LNCaP clone FGC (cell line): ENCODE data around the gene EBF4.

Experiments
- DNase-seq: peaks from one replicate; pipeline ENCODE4 v3.0.0-alpha.2; 2011; ENCODE audit warnings: low read depth
- H3K4me3 ChIP-seq: 2 replicates; pipeline ENCODE4 v1.5.1; 2011; ENCODE audit warnings: mild to moderate bottlenecking, low read depth, low read length, control low read depth
- CTCF ChIP-seq: IDR thresholded peaks from 2 replicates; pipeline ENCODE4 v1.5.1; 2012; ENCODE audit warnings: mild to moderate bottlenecking; ENCODE audit not compliant: control insufficient read depth, insufficient read depth; ENCODE audit errors: extremely low read depth

The EBF4 gene

GRCh38 chr20:2696646-2697045 lies 4.1 kb downstream of the EBF4 start:
- H3K4me3 ChIP-seq: no peak overlapping the region
- TF ChIP-seq CTCF: no peak
- no peak for DNase-seq

GRCh38 chr20:2697768-2698167 lies 5.2 kb downstream of the EBF4 start:
- no peak overlapping the region for H3K4me3 ChIP-seq
- no peak for TF ChIP-seq CTCF
- no peak for DNase-seq

- no peak overlapping the region for H3K4me3 ChIP-seq
- no peak for DNase-seq
- TF ChIP-seq CTCF: no peak
These were observed 5.7 kb downstream of the EBF4 start for GRCh38 chr20:2698186-2698817.

- no peak for DNase-seq
- no peak overlapping the region for H3K4me3 ChIP-seq
- TF ChIP-seq CTCF: no peak
These were observed 6.3 kb downstream of the EBF4 start for GRCh38 chr20:2698912-2699311.

- no peak for DNase-seq
- H3K4me3 ChIP-seq: no peak overlapping the region
- TF ChIP-seq CTCF: no peak
These were observed 7.3 kb downstream of the EBF4 start for GRCh38 chr20:2699775-2700413.

- no peak for DNase-seq
- TF ChIP-seq CTCF: no peak
These were observed 8.5 kb downstream of the EBF4 start for GRCh38 chr20:2700913-2701620.

More at GRCh38 chr20:2700913-2701620, 8.5 kb downstream of the EBF4 start:
- H3K4me3 ChIP-seq: no peak overlapping the region
